Measurements from ENCODE around the gene CALML6.

CALML6 gene

GRCh38 chr1:1872329-1872994 lies 42.6 kb upstream of the CALML6 start:
- Histone ChIP-seq H3K36me3 (replicated peaks; ENCODE audit: insufficient read depth, low read length) (peaks cover 4% of the 10 kb centered on the region; the same call in 1 of the 2 replicates), H3K4me2 (ENCODE audit: low read depth, low read length) (no peak overlapping the region), H3K9ac (ENCODE audit: low read length) (no peak overlapping the region), H3F3A (ENCODE audit: insufficient read depth, low read length) (no peaks in the 10 kb centered on the region), H3K9me3 (replicated peaks; ENCODE audit: insufficient read depth, low read length) (no peaks in the 10 kb centered on the region), H2AFZ (ENCODE audit: low read length) (no peak overlapping the region), H4K20me1 (ENCODE audit: insufficient read depth, low read length) (peaks cover 21% of the 10 kb centered on the region), H3K27me3 (replicated peaks; ENCODE audit: insufficient read depth, low read length) (no peaks in the 10 kb centered on the region), H3K4me3 (ENCODE audit: low read length) (no peak overlapping the region), H3K79me2 (ENCODE audit: low read length) (peaks cover 96% of the 10 kb centered on the region), H3K4me1 (ENCODE audit: low read length) (no peaks in the 10 kb centered on the region), H3K27ac (ENCODE audit: low read length) (no peak overlapping the region), H3K9me2 (replicated peaks; ENCODE audit: insufficient read depth, low read length) (no peaks in the 10 kb centered on the region)
- DNase-seq: no peak
- TF ChIP-seq EZH2phosphoT487 (IDR thresholded peaks at IDR 0.05; ENCODE audit: low read length): no peak
- no peak for TF ChIP-seq EZH2 (optimal IDR thresholded peaks at IDR 0.05; ENCODE audit: low read depth, low read length)
- no peak for TF ChIP-seq CTCF (IDR thresholded peaks at IDR 0.05; ENCODE audit: low read length)

GRCh38 chr1:1873186-1873585 lies 41.9 kb upstream of the CALML6 start:
- Histone ChIP-seq H3K79me2 (ENCODE audit: low read length) (peaks cover 96% of the 10 kb centered on the region), H3K36me3 (replicated peaks; ENCODE audit: insufficient read depth, low read length) (peaks cover 4% of the 10 kb centered on the region; the same call in 1 of the 2 replicates), H3K27ac (ENCODE audit: low read length) (no peak overlapping the region), H3K4me1 (ENCODE audit: low read length) (no peaks in the 10 kb centered on the region), H3F3A (ENCODE audit: insufficient read depth, low read length) (no peaks in the 10 kb centered on the region), H3K9me3 (replicated peaks; ENCODE audit: insufficient read depth, low read length) (no peaks in the 10 kb centered on the region), H4K20me1 (ENCODE audit: insufficient read depth, low read length) (peaks cover 21% of the 10 kb centered on the region), H3K4me2 (ENCODE audit: low read depth, low read length) (no peak overlapping the region), H3K9me2 (replicated peaks; ENCODE audit: insufficient read depth, low read length) (no peaks in the 10 kb centered on the region), H3K9ac (ENCODE audit: low read length) (no peak overlapping the region), H2AFZ (ENCODE audit: low read length) (no peak overlapping the region), H3K27me3 (replicated peaks; ENCODE audit: insufficient read depth, low read length) (no peaks in the 10 kb centered on the region), H3K4me3 (ENCODE audit: low read length) (no peak overlapping the region)
- TF ChIP-seq EZH2phosphoT487 (IDR thresholded peaks at IDR 0.05; ENCODE audit: low read length): no peak
- TF ChIP-seq EZH2 (optimal IDR thresholded peaks at IDR 0.05; ENCODE audit: low read depth, low read length): no peak
- TF ChIP-seq CTCF (IDR thresholded peaks at IDR 0.05; ENCODE audit: low read length): no peak
- no peak for DNase-seq

GRCh38 chr1:1874901-1875300 lies 40.2 kb upstream of the CALML6 start:
- no peaks in the 10 kb centered on the region for H3K9me3 ChIP-seq (replicated peaks; ENCODE audit: insufficient read depth, low read length)
- H3K4me3 ChIP-seq (ENCODE audit: low read length): no peak overlapping the region
- H3K9me2 ChIP-seq (replicated peaks; ENCODE audit: insufficient read depth, low read length): no peaks in the 10 kb centered on the region
- DNase-seq: no peak
- no peaks in the 10 kb centered on the region for H3F3A ChIP-seq (ENCODE audit: insufficient read depth, low read length)
- peaks cover 24% of the 10 kb centered on the region for H4K20me1 ChIP-seq (ENCODE audit: insufficient read depth, low read length)
- H3K27me3 ChIP-seq (replicated peaks; ENCODE audit: insufficient read depth, low read length): no peaks in the 10 kb centered on the region
- H3K9ac ChIP-seq (ENCODE audit: low read length): no peak overlapping the region
- no peaks in the 10 kb centered on the region for H3K4me1 ChIP-seq (ENCODE audit: low read length)
- TF ChIP-seq EZH2 (optimal IDR thresholded peaks at IDR 0.05; ENCODE audit: low read depth, low read length) (no peak), CTCF (IDR thresholded peaks at IDR 0.05; ENCODE audit: low read length) (no peak), EZH2phosphoT487 (IDR thresholded peaks at IDR 0.05; ENCODE audit: low read length) (no peak)
- H3K27ac ChIP-seq (ENCODE audit: low read length): no peak overlapping the region
- no peak overlapping the region for H2AFZ ChIP-seq (ENCODE audit: low read length)
- no peak overlapping the region for H3K4me2 ChIP-seq (ENCODE audit: low read depth, low read length)
- H3K79me2 ChIP-seq (ENCODE audit: low read length): peaks cover 97% of the 10 kb centered on the region
- H3K36me3 ChIP-seq (replicated peaks; ENCODE audit: insufficient read depth, low read length): peaks cover 4% of the 10 kb centered on the region

Measured in MM.1S (cell line).